B cell (primary cell): ENCODE results near the gene MEIS2. TPM values are rescaled to one million over a fixed set of nuclear protein-coding genes. Genes with fewer than 3 reads are reported as not detected.

ENCODE experiments used
- ATAC-seq: fragments of 200-7000 bp; cut with Tn5 transposase; one replicate; pipeline ENCODE4 v1.10.0; 2021; ENCODE audit warnings: low read depth, mild to moderate bottlenecking, moderate number of reproducible peaks, moderate library complexity
- CTCF ChIA-PET: fragments of 350-600 bp; sonication (Branson Sonifier 250); formaldehyde crosslinking; loops from one replicate; lab custom pipeline; 2021; ENCODE audit warnings: antibody characterized with exemption, inconsistent platforms; lab: Charles Lee
- POLR2A ChIA-PET: fragments of 350-600 bp; sonication (Branson Sonifier 250); formaldehyde crosslinking; loops from one replicate; lab custom pipeline; 2021; ENCODE audit warnings: antibody characterized with exemption; lab: Charles Lee
- DNase-seq: peaks from one replicate; pipeline ENCODE4 v3.0.0; 2013
- H2AFZ ChIP-seq: 2 replicates; pipeline ENCODE4 v1.6.1; 2012; ENCODE audit warnings: mild to moderate bottlenecking, low read depth, low read length; ENCODE audit not compliant: insufficient read depth, poor library complexity, severe bottlenecking
- H3K27ac ChIP-seq, 2 donors: 1 replicate in 1 of 2; 2 replicates in 1 of 2; pipeline ENCODE4 v1.5.1; 2012 to 2013; ENCODE audit warnings: low read length in 2 of 2, mild to moderate bottlenecking in 2 of 2, moderate library complexity in 1 of 2
- H3K27me3 ChIP-seq, 4 experiments: fragments of 200-600 bp in 1 of 4; sonication (generic) in 1 of 4; replicated peaks in 1 of 4; 1 replicate in 2 of 4; 2 replicates in 2 of 4; pipeline versions ENCODE4 v1.6.1 to v1.7.0; 2013 to 2016; ENCODE audit warnings: low read length in 3 of 4, mild to moderate bottlenecking in 2 of 4, mixed read lengths in 1 of 4, moderate library complexity in 1 of 4; ENCODE audit not compliant: insufficient read depth in 4 of 4, control insufficient read depth in 3 of 4; ENCODE audit errors: control extremely low read depth in 1 of 4
- H3K36me3 ChIP-seq, 2 experiments: replicated peaks in 1 of 2; 1 replicate in 1 of 2; 2 replicates in 1 of 2; pipeline versions ENCODE4 v1.6.1 to v1.7.1; 2013; ENCODE audit warnings: low read length in 1 of 2; ENCODE audit not compliant: insufficient read depth in 2 of 2, control insufficient read depth in 1 of 2; ENCODE audit errors: control extremely low read depth in 1 of 2, extremely low read depth in 1 of 2
- H3K4me1 ChIP-seq, 2 donors: fragments of 200-600 bp in 1 of 2; sonication (generic) in 1 of 2; 1 replicate in 1 of 2; 2 replicates in 1 of 2; pipeline versions ENCODE4 v1.5.1 to v1.6.1; 2013 to 2017; ENCODE audit warnings: low read length in 2 of 2; ENCODE audit not compliant: control insufficient read depth in 2 of 2, insufficient read depth in 2 of 2
- H3K4me2 ChIP-seq: replicated peaks from 2 replicates; pipeline ENCODE3; 2012; ENCODE audit warnings: mild to moderate bottlenecking, low read depth, low read length; ENCODE audit not compliant: poor library complexity, severe bottlenecking
- H3K4me3 ChIP-seq, 5 experiments: fragments of 200-600 bp in 1 of 5; sonication (generic) in 1 of 5; 1 replicate in 3 of 5; 2 replicates in 2 of 5; pipeline versions ENCODE4 v1.5.1 to v1.7.0; 2011 to 2016; ENCODE audit warnings: low read length in 4 of 5, mild to moderate bottlenecking in 4 of 5, low read depth in 2 of 5, control low read depth in 1 of 5, moderate library complexity in 1 of 5; ENCODE audit not compliant: insufficient read depth in 1 of 5; ENCODE audit errors: control extremely low read depth in 1 of 5, extremely low read depth in 1 of 5
- H3K79me2 ChIP-seq: fragments of 200-600 bp; sonication (generic); one replicate; pipeline ENCODE4 v1.6.0; 2016; ENCODE audit warnings: low read length; ENCODE audit not compliant: control insufficient read depth, insufficient read depth
- H3K9ac ChIP-seq: fragments of 200-600 bp; sonication (generic); 2 replicates; pipeline ENCODE4 v1.6.1; 2017; ENCODE audit warnings: mild to moderate bottlenecking, low read length, moderate library complexity
- H3K9me3 ChIP-seq, 3 donors: one replicate each; pipeline versions ENCODE4 v1.6.1 to v1.7.1; 2013; ENCODE audit warnings: low read length in 2 of 3; ENCODE audit not compliant: control insufficient read depth in 2 of 3, insufficient read depth in 1 of 3; ENCODE audit errors: control extremely low read depth in 1 of 3
- H4K20me1 ChIP-seq: 2 replicates; pipeline ENCODE4 v1.6.0; 2012; ENCODE audit warnings: mild to moderate bottlenecking, low read length; ENCODE audit not compliant: insufficient read depth, control insufficient read depth, poor library complexity, severe bottlenecking
- H3K27ac Mint-ChIP-seq: one replicate; pipeline ENCODE4 v1.8.0; 2021; ENCODE audit warnings: mixed read lengths
- H3K27me3 Mint-ChIP-seq: one replicate; pipeline ENCODE4 v1.8.0; 2021; ENCODE audit warnings: mixed read lengths
- H3K4me1 Mint-ChIP-seq: one replicate; pipeline ENCODE4 v1.8.0; 2021; ENCODE audit warnings: mixed read lengths
- H3K4me3 Mint-ChIP-seq: one replicate; pipeline ENCODE4 v1.8.0; 2021; ENCODE audit warnings: mixed read lengths
- H3K9me3 Mint-ChIP-seq: one replicate; pipeline ENCODE4 v1.8.0; 2022; ENCODE audit warnings: mixed read lengths; ENCODE audit not compliant: insufficient read depth
- CTCF ChIP-seq: fragments of 200-600 bp; IDR thresholded peaks from one replicate; pipeline ENCODE4 v1.8.0; 2022; ENCODE audit warnings: antibody characterized with exemption, mild to moderate bottlenecking
- EZH2 ChIP-seq: IDR thresholded peaks from 2 replicates; pipeline ENCODE4 v1.6.1; 2012; ENCODE audit warnings: borderline replicate concordance, low read depth, mild to moderate bottlenecking, moderate library complexity, low read length; ENCODE audit not compliant: insufficient read depth, poor library complexity, severe bottlenecking
- WGBS: methylation state at CpG from one replicate; pipeline ENCODE4 v1.1.5; 2013; ENCODE audit warnings: missing lambda C conversion rate; ENCODE audit not compliant: insufficient coverage; 5-methylcytosine and 5-hydroxymethylcytosine counted together
- intact Hi-C: fragments of 100-400 bp; cut with micrococcal nuclease; formaldehyde crosslinking; loops from one replicate; pipeline ENCODE4 v1.10.0; 2022
- polyA plus RNA-seq: library from polyadenylated mRNA; depleted of rRNA; stranded (reverse); fragments of >200 nt; gene quantifications from 2 replicates; pipeline ENCODE4 v1.2.3, GENCODE V29; 2012
- total RNA-seq, 2 donors: library from RNA; stranded (reverse); fragments of 120-200 nt in 1 of 2; gene quantifications; 1 replicate in 1 of 2; 2 replicates in 1 of 2; pipeline versions ENCODE4 v1.2.3 to v1.2.4, GENCODE V29; 2013 to 2022

Gene MEIS2
- total and polyA plus RNA-seq, 2 donors (not counting 1 experiment from before 2014, with no cell fraction given), result 0.22 TPM; not detected in 1

- intact Hi-C loops, result loop anchor here (5.0 kb wide), 1 partner anchor 267 kb away; no protein-coding TSS in a partner anchor
- Mint-ChIP-seq H3K4me3 (no peak overlapping the region), H3K4me1 (no peaks in the 10 kb centered on the region), H3K27ac (no peak overlapping the region), H3K9me3 (no peaks in the 10 kb centered on the region), H3K27me3 (no peaks in the 10 kb centered on the region)
- WGBS, result 96% methylated on average over 4 of the region's 8 CpGs
- Histone ChIP-seq H3K36me3 (no peaks in the 10 kb centered on the region), H3K9me3 (no peaks in the 10 kb centered on the region), H3K27me3 (no peaks in the 10 kb centered on the region), H3K9ac (no peak overlapping the region), H3K4me1 (no peaks in the 10 kb centered on the region), H3K4me3 (no peak overlapping the region), H4K20me1 (no peaks in the 10 kb centered on the region), H3K4me2 (no peak overlapping the region), H3K79me2 (no peaks in the 10 kb centered on the region), H2AFZ (no peak overlapping the region), H3K27ac (no peak overlapping the region)
- CTCF ChIA-PET, result no interaction called here
- DNase-seq (no peak), ATAC-seq (no peak)
- POLR2A ChIA-PET, result no interaction called here
- no peak for TF ChIP-seq EZH2
- no peak for TF ChIP-seq CTCF
Observed at GRCh38 chr15:37055481-37055880, 44.9 kb downstream of the MEIS2 start.

GRCh38 chr15:37054336-37054735 lies 46.0 kb downstream of the MEIS2 start:
- intact Hi-C loops, result no loop called here
- ChIA-PET POLR2A (no interaction called here), CTCF (no interaction called here)

More at GRCh38 chr15:37054336-37054735, 46.0 kb downstream of the MEIS2 start:
- 100% methylated on average over 5 of the region's 7 CpGs for WGBS
- no peak overlapping the region for H2AFZ ChIP-seq
- no peaks in the 10 kb centered on the region for H3K79me2 ChIP-seq
- DNase-seq, result no peak
- H3K9me3 ChIP-seq, result no peaks in the 10 kb centered on the region
- Mint-ChIP-seq H3K4me3 (no peak overlapping the region), H3K27ac (no peak overlapping the region), H3K9me3 (peaks cover 3% of the 10 kb centered on the region), H3K27me3 (no peaks in the 10 kb centered on the region), H3K4me1 (no peaks in the 10 kb centered on the region)
- H3K27ac ChIP-seq, result no peak overlapping the region
- no peaks in the 10 kb centered on the region for H4K20me1 ChIP-seq
- no peaks in the 10 kb centered on the region for H3K4me1 ChIP-seq
- no peak for ATAC-seq
- TF ChIP-seq CTCF, result no peak
- TF ChIP-seq EZH2, result no peak
- no peaks in the 10 kb centered on the region for H3K36me3 ChIP-seq
- H3K4me3 ChIP-seq, result no peak overlapping the region
- H3K9ac ChIP-seq, result no peak overlapping the region
- no peak overlapping the region for H3K4me2 ChIP-seq
- H3K27me3 ChIP-seq, result no peaks in the 10 kb centered on the region
